NB4 (cell line): ENCODE results near the gene VWCE.

Experiments
- DNase-seq: peaks from one replicate; pipeline ENCODE4 v3.0.0; 2010; ENCODE audit warnings: low read depth
- H3K4me3 ChIP-seq: one replicate; pipeline ENCODE4 v1.5.1; 2011; ENCODE audit warnings: mild to moderate bottlenecking, low read depth, low read length, moderate library complexity
- CTCF ChIP-seq: IDR thresholded peaks from one replicate; pipeline ENCODE4 v1.5.1; 2012; ENCODE audit warnings: low read depth, low read length
- MAX ChIP-seq: IDR thresholded peaks from 2 replicates; pipeline ENCODE4 v1.6.1; 2011; ENCODE audit warnings: low read depth, low read length
- MYC ChIP-seq: IDR thresholded peaks from 2 replicates; pipeline ENCODE4 v1.6.1; 2011; ENCODE audit warnings: low read depth, low read length
- POLR2A ChIP-seq: IDR thresholded peaks from 2 replicates; pipeline ENCODE4 v1.6.1; 2011; ENCODE audit warnings: mild to moderate bottlenecking; ENCODE audit not compliant: insufficient read length; ENCODE audit errors: extremely low read depth

The VWCE gene

GRCh38 chr11:61267437-61267841, 27.7 kb downstream of the VWCE start:
- TF ChIP-seq POLR2A (no peak), MYC (no peak), MAX (no peak), CTCF (no peak)

GRCh38 chr11:61266602-61267001, 28.5 kb downstream of the VWCE start:
- no peak for DNase-seq
- no peak for TF ChIP-seq MYC
- no peak for TF ChIP-seq CTCF
- no peak for TF ChIP-seq MAX
- no peak for TF ChIP-seq POLR2A

More at GRCh38 chr11:61267437-61267841, 27.7 kb downstream of the VWCE start:
- no peak for DNase-seq
- no peak overlapping the region for H3K4me3 ChIP-seq

GRCh38 chr11:61265357-61265756, 29.8 kb downstream of the VWCE start:
- no peak for DNase-seq
- no peak overlapping the region for H3K4me3 ChIP-seq
- TF ChIP-seq CTCF (no peak), MYC (no peak), MAX (no peak), POLR2A (no peak)

More at GRCh38 chr11:61266602-61267001, 28.5 kb downstream of the VWCE start:
- H3K4me3 ChIP-seq = no peak overlapping the region

GRCh38 chr11:61264795-61265194, 30.3 kb downstream of the VWCE start:
- H3K4me3 ChIP-seq = no peak overlapping the region
- no peak for DNase-seq
- TF ChIP-seq MYC = no peak
- no peak for TF ChIP-seq POLR2A
- TF ChIP-seq CTCF = no peak
- TF ChIP-seq MAX = no peak

GRCh38 chr11:61264371-61264770, 30.7 kb downstream of the VWCE start:
- DNase-seq = no peak
- H3K4me3 ChIP-seq = no peak overlapping the region
- TF ChIP-seq MAX (no peak), CTCF (no peak), POLR2A (no peak), MYC (no peak)

GRCh38 chr11:61259363-61259762, 35.8 kb downstream of the VWCE start:
- DNase-seq = no peak
- H3K4me3 ChIP-seq = no peak overlapping the region
- no peak for TF ChIP-seq POLR2A
- TF ChIP-seq MAX = no peak
- TF ChIP-seq CTCF = no peak
- no peak for TF ChIP-seq MYC
